ENCODE data around the gene CDC45. TPM values are rescaled to one million over a fixed set of nuclear protein-coding genes. Genes with fewer than 3 reads are reported as not detected.

Gene CDC45
- total RNA-seq, 2 donors from 2014 or later, result 64.2 to 99.9 TPM

DNA sequence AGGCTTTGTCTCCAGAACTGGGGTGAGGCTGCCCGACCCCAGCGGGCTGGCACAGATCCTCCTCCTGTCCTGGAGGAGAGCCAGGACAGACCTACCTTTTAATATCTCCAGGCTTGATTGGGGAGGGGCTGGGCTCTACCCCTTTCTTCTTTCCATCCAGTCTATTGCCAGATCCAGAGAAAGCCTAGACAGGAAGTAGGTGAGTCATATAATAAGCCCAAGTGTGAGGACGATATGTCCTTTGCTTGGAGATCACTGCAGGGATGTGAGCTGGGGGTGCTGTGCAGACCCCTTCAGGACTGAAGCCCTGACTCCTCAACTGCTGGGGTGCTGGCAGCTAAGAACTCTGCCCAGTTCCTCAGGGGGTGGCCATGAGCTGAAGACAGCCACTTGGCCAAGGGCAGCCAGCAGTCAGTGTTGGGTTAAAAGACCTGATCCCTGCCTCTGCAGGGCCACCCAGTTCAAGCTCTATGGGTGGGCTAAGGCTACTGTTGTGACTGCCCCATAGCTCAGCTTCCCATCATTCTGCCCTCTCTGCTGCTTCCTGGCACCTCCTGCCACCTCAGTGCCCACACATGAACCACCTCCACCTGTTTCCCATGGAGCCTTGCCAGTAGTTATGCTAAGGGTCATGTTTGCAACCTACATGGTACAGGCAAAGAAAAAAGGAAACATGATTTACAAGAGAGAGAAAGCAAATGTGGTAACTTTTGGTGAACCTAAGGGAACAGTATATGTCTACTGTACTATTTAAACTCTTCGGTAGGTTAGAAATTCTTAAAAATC is 23.9 kb upstream of the CDC45 start:
- Mint-ChIP-seq H3K27me3 (no peaks in the 10 kb centered on the region), H3K36me3 (ENCODE audit: low read depth) (peaks cover 100% of the 10 kb centered on the region), H3K4me1 (peaks cover 8% of the 10 kb centered on the region), H3K9me3 (no peaks in the 10 kb centered on the region), H3K4me3 (no peak overlapping the region), H3K27ac (peak overlapping the region; percentile 42)
- ATAC-seq (replicated peaks), result no peak

GRCh38 chr22:19456541-19456940 is 23.2 kb upstream of the CDC45 start:
- Mint-ChIP-seq H3K27ac (no peak overlapping the region), H3K36me3 (ENCODE audit: low read depth) (peaks cover 100% of the 10 kb centered on the region), H3K4me3 (no peak overlapping the region), H3K4me1 (peaks cover 8% of the 10 kb centered on the region), H3K27me3 (no peaks in the 10 kb centered on the region), H3K9me3 (no peaks in the 10 kb centered on the region)
- ATAC-seq (replicated peaks), result no peak

- Mint-ChIP-seq H3K27me3 (no peaks in the 10 kb centered on the region), H3K36me3 (ENCODE audit: low read depth) (peaks cover 97% of the 10 kb centered on the region), H3K4me3 (no peak overlapping the region), H3K27ac (no peak overlapping the region), H3K9me3 (no peaks in the 10 kb centered on the region), H3K4me1 (peaks cover 8% of the 10 kb centered on the region)
- ATAC-seq (replicated peaks), result no peak
Measured at GRCh38 chr22:19457828-19458428, 21.8 kb upstream of the CDC45 start.

GRCh38 chr22:19460036-19460435 is 19.7 kb upstream of the CDC45 start:
- Mint-ChIP-seq H3K36me3 (ENCODE audit: low read depth) (peaks cover 97% of the 10 kb centered on the region), H3K9me3 (no peaks in the 10 kb centered on the region), H3K4me1 (no peaks in the 10 kb centered on the region), H3K4me3 (no peak overlapping the region), H3K27me3 (no peaks in the 10 kb centered on the region), H3K27ac (no peak overlapping the region)
- no peak for ATAC-seq (replicated peaks)

GRCh38 chr22:19461506-19461905 is 18.2 kb upstream of the CDC45 start:
- no peaks in the 10 kb centered on the region for H3K4me1 Mint-ChIP-seq
- no peaks in the 10 kb centered on the region for H3K9me3 Mint-ChIP-seq
- ATAC-seq (replicated peaks), result no peak
- peak overlapping the region; percentile 50 for H3K27ac Mint-ChIP-seq
- H3K27me3 Mint-ChIP-seq, result no peaks in the 10 kb centered on the region
- H3K36me3 Mint-ChIP-seq (ENCODE audit: low read depth), result peaks cover 97% of the 10 kb centered on the region
- H3K4me3 Mint-ChIP-seq, result no peak overlapping the region

- no peaks in the 10 kb centered on the region for H3K27me3 Mint-ChIP-seq
- no peaks in the 10 kb centered on the region for H3K4me1 Mint-ChIP-seq
- no peak for ATAC-seq (replicated peaks)
- peaks cover 97% of the 10 kb centered on the region for H3K36me3 Mint-ChIP-seq (ENCODE audit: low read depth)
- H3K27ac Mint-ChIP-seq, result peak overlapping the region; percentile 62
- H3K4me3 Mint-ChIP-seq, result no peak overlapping the region
- H3K9me3 Mint-ChIP-seq, result no peaks in the 10 kb centered on the region
Measured at GRCh38 chr22:19463008-19463407, 16.7 kb upstream of the CDC45 start.

DNA sequence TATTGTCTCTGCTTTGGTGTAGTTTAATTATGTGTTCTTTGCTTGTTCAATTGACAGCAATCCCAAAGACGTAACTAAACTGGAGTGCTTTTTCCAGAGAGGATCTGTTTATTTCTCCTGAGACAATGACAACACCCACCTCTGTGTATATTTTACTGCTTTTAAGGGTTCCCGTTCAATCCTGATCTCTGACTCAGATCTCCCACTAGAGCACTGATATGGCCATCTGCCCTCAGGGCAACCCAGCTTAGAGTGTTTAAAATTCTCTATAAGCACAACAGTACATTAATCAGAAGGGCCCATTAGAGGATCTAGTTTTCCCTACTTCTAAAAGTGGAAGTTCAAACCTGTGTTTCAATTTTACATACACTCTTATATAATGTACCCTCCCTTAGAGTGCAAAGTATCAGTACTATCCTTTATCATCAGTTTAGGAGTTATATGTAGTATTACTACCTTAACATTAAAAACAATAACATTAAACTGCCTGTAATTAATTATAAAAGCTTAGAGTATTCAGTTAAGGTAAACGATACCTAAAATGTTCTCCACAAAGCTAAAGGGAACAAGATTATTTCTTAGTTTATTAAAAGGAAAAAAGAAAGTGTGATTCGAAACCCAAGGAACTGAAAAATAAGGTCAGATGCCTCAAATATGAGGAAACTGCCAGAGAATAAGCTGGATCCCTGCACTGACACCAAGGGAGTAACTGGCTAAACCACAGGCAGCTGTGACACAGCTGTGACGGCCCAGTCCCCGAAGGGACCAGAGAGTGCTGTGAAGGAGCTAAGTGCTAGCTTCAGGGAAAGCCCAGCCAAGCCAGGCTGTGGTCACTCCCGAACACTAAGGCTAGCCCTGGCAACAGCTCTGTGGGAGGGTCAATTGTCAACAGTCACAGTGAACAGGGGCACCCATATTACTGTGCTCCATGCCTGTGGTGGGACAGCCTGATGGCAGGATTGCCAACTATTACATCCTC is 15.9 kb upstream of the CDC45 start:
- H3K27me3 Mint-ChIP-seq, result no peaks in the 10 kb centered on the region
- H3K4me3 Mint-ChIP-seq, result no peak overlapping the region
- peaks cover 97% of the 10 kb centered on the region for H3K36me3 Mint-ChIP-seq (ENCODE audit: low read depth)
- no peak for ATAC-seq (replicated peaks)
- H3K9me3 Mint-ChIP-seq, result no peaks in the 10 kb centered on the region
- peak overlapping the region; percentile 62 for H3K27ac Mint-ChIP-seq
- no peaks in the 10 kb centered on the region for H3K4me1 Mint-ChIP-seq

DNA sequence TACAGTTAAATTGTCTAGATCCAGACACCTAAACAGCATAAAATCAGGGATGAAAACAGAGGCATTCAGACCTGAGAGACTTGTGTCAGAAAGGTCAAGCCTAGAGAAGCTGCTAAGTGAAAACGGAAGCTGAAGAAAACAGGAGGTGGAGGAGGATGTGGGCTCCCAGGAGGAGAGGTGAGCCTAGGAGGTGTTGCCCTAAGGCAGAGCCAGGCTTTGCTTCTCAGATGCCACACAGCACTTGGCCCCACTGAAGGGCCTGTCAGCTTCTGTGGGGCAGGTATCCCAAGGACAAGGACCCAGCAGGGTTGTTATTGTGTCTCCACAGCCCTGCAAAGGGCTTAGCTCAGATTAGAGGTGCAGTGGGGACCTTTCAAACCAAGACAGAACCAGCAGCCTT is 15.2 kb upstream of the CDC45 start:
- Mint-ChIP-seq H3K27ac (peak overlapping the region; percentile 36), H3K4me3 (no peak overlapping the region), H3K27me3 (no peaks in the 10 kb centered on the region), H3K36me3 (ENCODE audit: low read depth) (peaks cover 97% of the 10 kb centered on the region), H3K4me1 (no peaks in the 10 kb centered on the region), H3K9me3 (no peaks in the 10 kb centered on the region)
- ATAC-seq (replicated peaks), result no peak

- H3K9me3 Mint-ChIP-seq, result no peaks in the 10 kb centered on the region
- no peak overlapping the region for H3K4me3 Mint-ChIP-seq
- H3K27ac Mint-ChIP-seq, result peak overlapping the region; percentile 82
- no peaks in the 10 kb centered on the region for H3K4me1 Mint-ChIP-seq
- no peaks in the 10 kb centered on the region for H3K27me3 Mint-ChIP-seq
- H3K36me3 Mint-ChIP-seq (ENCODE audit: low read depth), result peaks cover 97% of the 10 kb centered on the region
- ATAC-seq (replicated peaks), result no peak
Measured at GRCh38 chr22:19464975-19465374, 14.7 kb upstream of the CDC45 start.

- no peak overlapping the region for H3K4me3 Mint-ChIP-seq
Measured at GRCh38 chr22:19466126-19466716, 13.5 kb upstream of the CDC45 start.

GRCh38 chr22:19466848-19467752 is 12.6 kb upstream of the CDC45 start:
- H3K4me3 Mint-ChIP-seq, result no peak overlapping the region
- no peak for ATAC-seq (replicated peaks)
- no peak overlapping the region for H3K27ac Mint-ChIP-seq
- no peaks in the 10 kb centered on the region for H3K27me3 Mint-ChIP-seq
- H3K9me3 Mint-ChIP-seq, result no peaks in the 10 kb centered on the region
- peaks cover 97% of the 10 kb centered on the region for H3K36me3 Mint-ChIP-seq (ENCODE audit: low read depth)
- no peaks in the 10 kb centered on the region for H3K4me1 Mint-ChIP-seq

More at GRCh38 chr22:19466126-19466716, 13.5 kb upstream of the CDC45 start:
- H3K36me3 Mint-ChIP-seq (ENCODE audit: low read depth), result peaks cover 97% of the 10 kb centered on the region
- H3K4me1 Mint-ChIP-seq, result no peaks in the 10 kb centered on the region
- H3K9me3 Mint-ChIP-seq, result no peaks in the 10 kb centered on the region
- H3K27me3 Mint-ChIP-seq, result no peaks in the 10 kb centered on the region
- no peak for ATAC-seq (replicated peaks)
- H3K27ac Mint-ChIP-seq, result no peak overlapping the region

- H3K27me3 Mint-ChIP-seq, result no peaks in the 10 kb centered on the region
- no peaks in the 10 kb centered on the region for H3K4me1 Mint-ChIP-seq
- H3K9me3 Mint-ChIP-seq, result no peaks in the 10 kb centered on the region
- no peak overlapping the region for H3K27ac Mint-ChIP-seq
- H3K36me3 Mint-ChIP-seq (ENCODE audit: low read depth), result peaks cover 100% of the 10 kb centered on the region
- no peak overlapping the region for H3K4me3 Mint-ChIP-seq
- ATAC-seq (replicated peaks), result no peak
Measured at GRCh38 chr22:19467912-19468311, 11.8 kb upstream of the CDC45 start.

DNA sequence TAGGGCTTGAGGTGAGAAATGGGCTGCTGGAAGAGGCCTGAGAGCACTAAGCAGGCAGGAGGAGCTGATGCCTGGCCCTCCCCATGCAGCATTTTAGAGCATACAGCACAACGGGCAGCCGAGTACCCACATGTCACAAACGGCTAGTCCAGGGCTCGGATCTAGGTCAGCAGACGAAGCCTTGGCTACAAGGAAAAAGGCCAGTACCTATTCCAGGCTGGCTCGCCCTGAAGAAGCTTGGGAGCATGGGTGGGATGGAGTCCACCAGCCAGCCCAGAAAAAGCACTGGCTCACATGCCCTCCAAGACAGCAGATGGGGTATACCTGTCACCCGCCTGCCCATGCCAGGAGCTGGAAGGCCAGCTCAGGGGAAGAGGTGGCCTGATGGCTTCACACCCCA is 10.3 kb upstream of the CDC45 start:
- peaks cover 100% of the 10 kb centered on the region for H3K36me3 Mint-ChIP-seq (ENCODE audit: low read depth)
- no peaks in the 10 kb centered on the region for H3K4me1 Mint-ChIP-seq
- H3K4me3 Mint-ChIP-seq, result no peak overlapping the region
- H3K27ac Mint-ChIP-seq, result peak overlapping the region; percentile 21
- H3K9me3 Mint-ChIP-seq, result no peaks in the 10 kb centered on the region
- no peaks in the 10 kb centered on the region for H3K27me3 Mint-ChIP-seq
- no peak for ATAC-seq (replicated peaks)
